ENCODE results near the gene BGN. TPM values are rescaled to one million over a fixed set of nuclear protein-coding genes. Genes with fewer than 3 reads are reported as not detected.
A peak's percentile ranks its signal among the peaks of the same experiment; 100 is the strongest.

BGN gene
- total RNA-seq, 1 experiment from 2014 or later, result not detected

DNA sequence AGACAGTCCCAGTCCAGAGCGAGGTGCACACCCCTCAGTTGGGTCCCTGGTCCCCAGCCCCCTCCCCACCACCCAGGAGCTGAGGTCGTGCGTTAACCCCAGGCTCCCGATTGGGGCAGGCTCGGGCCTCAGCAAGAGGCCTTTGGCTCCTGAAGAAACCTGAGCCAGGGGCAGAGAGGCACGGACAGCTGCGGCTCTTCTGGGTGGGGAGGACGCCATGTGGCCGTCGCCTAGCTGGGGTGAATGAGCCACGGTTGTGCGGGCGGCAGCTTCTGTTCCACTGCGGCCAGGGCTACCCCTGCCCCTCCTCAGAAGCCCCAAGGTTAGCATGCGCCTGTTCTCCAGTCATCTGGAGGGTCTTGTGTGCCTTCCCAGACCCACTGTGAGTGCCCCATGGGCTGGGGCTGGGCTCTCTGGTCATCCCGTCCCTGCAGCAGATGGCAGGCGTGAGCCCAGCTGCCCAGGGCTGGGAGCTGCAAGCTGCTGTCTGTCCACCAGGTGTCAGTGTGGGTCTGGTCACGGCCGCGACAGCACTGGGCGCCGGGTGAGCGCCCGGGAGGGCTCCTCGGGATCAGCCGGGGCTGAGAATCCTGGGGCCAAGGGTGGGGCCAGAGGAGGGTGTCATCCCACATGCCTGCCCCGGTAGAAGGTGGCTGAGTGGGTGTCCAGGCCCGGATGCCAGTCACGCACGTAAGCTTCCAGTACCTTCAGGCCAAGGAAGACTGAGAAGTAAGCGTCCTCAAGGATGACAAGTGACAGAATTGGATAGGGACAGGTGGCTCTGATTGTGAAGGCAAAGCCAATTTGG is 44.6 kb downstream of the BGN start:
- H3K4me3 Mint-ChIP-seq (ENCODE audit: low read depth, unreplicated experiment), result no peak overlapping the region
- intact Hi-C loops (cut with micrococcal nuclease; ENCODE audit: unreplicated experiment), result loop anchor here (5.0 kb wide), 1 partner anchor 128 kb away; no protein-coding TSS in a partner anchor
- DNase-seq, result peak; percentile 86
- H3K9me3 Mint-ChIP-seq (ENCODE audit: low read depth, unreplicated experiment), result no peaks in the 10 kb centered on the region
- peaks cover 2% of the 10 kb centered on the region for H3K36me3 Mint-ChIP-seq (ENCODE audit: insufficient read depth, unreplicated experiment)
- no peaks in the 10 kb centered on the region for H3K4me1 Mint-ChIP-seq (ENCODE audit: low read depth, unreplicated experiment)
- peaks cover 64% of the 10 kb centered on the region for H3K27me3 Mint-ChIP-seq (ENCODE audit: unreplicated experiment)
- TF ChIP-seq, protein P1, sequence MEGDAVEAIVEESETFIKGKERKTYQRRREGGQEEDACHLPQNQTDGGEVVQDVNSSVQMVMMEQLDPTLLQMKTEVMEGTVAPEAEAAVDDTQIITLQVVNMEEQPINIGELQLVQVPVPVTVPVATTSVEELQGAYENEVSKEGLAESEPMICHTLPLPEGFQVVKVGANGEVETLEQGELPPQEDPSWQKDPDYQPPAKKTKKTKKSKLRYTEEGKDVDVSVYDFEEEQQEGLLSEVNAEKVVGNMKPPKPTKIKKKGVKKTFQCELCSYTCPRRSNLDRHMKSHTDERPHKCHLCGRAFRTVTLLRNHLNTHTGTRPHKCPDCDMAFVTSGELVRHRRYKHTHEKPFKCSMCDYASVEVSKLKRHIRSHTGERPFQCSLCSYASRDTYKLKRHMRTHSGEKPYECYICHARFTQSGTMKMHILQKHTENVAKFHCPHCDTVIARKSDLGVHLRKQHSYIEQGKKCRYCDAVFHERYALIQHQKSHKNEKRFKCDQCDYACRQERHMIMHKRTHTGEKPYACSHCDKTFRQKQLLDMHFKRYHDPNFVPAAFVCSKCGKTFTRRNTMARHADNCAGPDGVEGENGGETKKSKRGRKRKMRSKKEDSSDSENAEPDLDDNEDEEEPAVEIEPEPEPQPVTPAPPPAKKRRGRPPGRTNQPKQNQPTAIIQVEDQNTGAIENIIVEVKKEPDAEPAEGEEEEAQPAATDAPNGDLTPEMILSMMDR (IDR thresholded peaks at IDR 0.05; ENCODE audit: unreplicated experiment), result peak; percentile 85
- no TSS peak for BruUV-seq (replicated peaks)
- CTCF ChIA-PET, result interaction anchor here (0.8 to 3.2 kb wide), 6 partner anchors 9 to 598 kb away, joined by 3 to 25 read pairs (median 5); no protein-coding TSS in a partner anchor
- H3K27ac Mint-ChIP-seq (ENCODE audit: unreplicated experiment), result no peak overlapping the region

DNA sequence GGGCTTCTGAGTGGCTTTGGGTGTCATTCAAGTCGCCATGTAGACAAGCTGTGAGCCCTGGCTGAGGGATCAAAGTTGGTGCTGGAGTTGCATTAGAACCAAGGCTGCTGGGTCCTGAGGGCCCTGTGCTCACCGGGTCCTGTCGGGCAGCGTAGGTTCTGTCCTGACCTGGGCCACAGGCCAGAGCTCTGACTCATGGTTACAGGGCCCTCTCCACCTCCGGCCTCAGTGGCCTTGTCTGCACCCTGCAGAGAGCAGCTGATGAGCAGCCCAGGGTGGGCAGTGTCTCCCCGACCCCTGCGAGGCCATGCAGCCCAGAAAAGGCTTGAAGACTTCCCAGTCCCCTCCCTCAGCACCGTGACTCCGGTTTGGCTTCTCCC is 45.2 kb downstream of the BGN start:
- H3K9me3 Mint-ChIP-seq (ENCODE audit: low read depth, unreplicated experiment), result no peaks in the 10 kb centered on the region
- BruUV-seq (replicated peaks), result no TSS peak
- TF ChIP-seq, protein P1 (IDR thresholded peaks at IDR 0.05; ENCODE audit: unreplicated experiment), result no peak
- no peaks in the 10 kb centered on the region for H3K4me1 Mint-ChIP-seq (ENCODE audit: low read depth, unreplicated experiment)
- DNase-seq, result no peak
- intact Hi-C loops (cut with micrococcal nuclease; ENCODE audit: unreplicated experiment), result loop anchor here (5.0 kb wide), 1 partner anchor 127 kb away; no protein-coding TSS in a partner anchor
- H3K4me3 Mint-ChIP-seq (ENCODE audit: low read depth, unreplicated experiment), result no peak overlapping the region
- H3K36me3 Mint-ChIP-seq (ENCODE audit: insufficient read depth, unreplicated experiment), result no peaks in the 10 kb centered on the region
- H3K27me3 Mint-ChIP-seq (ENCODE audit: unreplicated experiment), result peaks cover 58% of the 10 kb centered on the region
- CTCF ChIA-PET, result interaction anchor here (1.0 to 3.2 kb wide), 4 partner anchors 97 to 599 kb away, joined by 3 to 25 read pairs (median 8); no protein-coding TSS in a partner anchor
- no peak overlapping the region for H3K27ac Mint-ChIP-seq (ENCODE audit: unreplicated experiment)

DNA sequence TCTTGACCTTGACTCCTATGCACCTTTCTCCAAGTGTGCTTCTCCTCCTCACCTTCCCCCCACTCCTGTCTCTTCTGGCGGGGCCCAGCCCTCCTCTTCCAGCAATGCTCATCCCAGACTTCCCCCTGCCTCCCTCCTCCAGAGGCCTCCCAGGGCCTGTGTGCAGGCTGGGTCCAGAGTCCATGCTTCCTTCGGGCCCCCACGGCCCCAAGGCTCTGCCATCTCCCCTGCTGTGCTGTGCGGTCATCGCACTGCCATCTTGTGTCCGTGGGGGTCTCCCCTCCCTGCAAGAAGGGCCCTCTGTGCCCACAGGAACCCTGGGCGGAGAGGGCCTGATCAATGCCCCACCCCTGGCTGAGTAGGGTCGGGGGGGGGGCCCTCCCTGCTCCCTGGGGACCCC is 49.9 kb downstream of the BGN start:
- DNase-seq, result no peak
- no peaks in the 10 kb centered on the region for H3K4me1 Mint-ChIP-seq (ENCODE audit: low read depth, unreplicated experiment)
- CTCF ChIA-PET, result no interaction called here
- intact Hi-C loops (cut with micrococcal nuclease; ENCODE audit: unreplicated experiment), result no loop called here
- no peak overlapping the region for H3K27ac Mint-ChIP-seq (ENCODE audit: unreplicated experiment)
- no peak overlapping the region for H3K4me3 Mint-ChIP-seq (ENCODE audit: low read depth, unreplicated experiment)
- H3K9me3 Mint-ChIP-seq (ENCODE audit: low read depth, unreplicated experiment), result no peaks in the 10 kb centered on the region
- no peaks in the 10 kb centered on the region for H3K36me3 Mint-ChIP-seq (ENCODE audit: insufficient read depth, unreplicated experiment)
- TF ChIP-seq, protein P1 (IDR thresholded peaks at IDR 0.05; ENCODE audit: unreplicated experiment), result no peak
- H3K27me3 Mint-ChIP-seq (ENCODE audit: unreplicated experiment), result peaks cover 61% of the 10 kb centered on the region
- no TSS peak for BruUV-seq (replicated peaks)

- no peaks in the 10 kb centered on the region for H3K9me3 Mint-ChIP-seq (ENCODE audit: low read depth, unreplicated experiment)
- peaks cover 61% of the 10 kb centered on the region for H3K27me3 Mint-ChIP-seq (ENCODE audit: unreplicated experiment)
- CTCF ChIA-PET, result no interaction called here
- DNase-seq, result no peak
- no peaks in the 10 kb centered on the region for H3K4me1 Mint-ChIP-seq (ENCODE audit: low read depth, unreplicated experiment)
- no peaks in the 10 kb centered on the region for H3K36me3 Mint-ChIP-seq (ENCODE audit: insufficient read depth, unreplicated experiment)
- no peak overlapping the region for H3K27ac Mint-ChIP-seq (ENCODE audit: unreplicated experiment)
- TF ChIP-seq, protein P1 (IDR thresholded peaks at IDR 0.05; ENCODE audit: unreplicated experiment), result no peak
- intact Hi-C loops (cut with micrococcal nuclease; ENCODE audit: unreplicated experiment), result no loop called here
- no peak overlapping the region for H3K4me3 Mint-ChIP-seq (ENCODE audit: low read depth, unreplicated experiment)
- no TSS peak for BruUV-seq (replicated peaks)
Observed at GRCh38 chrX:153546386-153546785, 51.6 kb downstream of the BGN start.

Data from Calu3 (cell line).